Stimulated activated CD4-positive, alpha-beta T cell treated with anti-CD3 and anti-CD28 coated beads, Interleukin-12 subunit alpha, Interleukin-12 subunit beta, amount 100 ng/mL, for 4 hours (primary cell): ENCODE measurements around the gene STRBP.

Source experiments
- DNase-seq: peaks from one replicate; pipeline ENCODE4 v3.0.0-alpha.2; 2020

The STRBP gene

GRCh38 chr9:123091459-123091858, 176.9 kb downstream of the STRBP start:
- DNase-seq = no peak

- DNase-seq = no peak
These were observed 177.4 kb downstream of the STRBP start for GRCh38 chr9:123090956-123091355.

- DNase-seq = no peak
These were observed 178.0 kb downstream of the STRBP start for GRCh38 chr9:123090198-123090896.

GRCh38 chr9:123089790-123090189, 178.6 kb downstream of the STRBP start:
- no peak for DNase-seq

- no peak for DNase-seq
These were observed 179.3 kb downstream of the STRBP start for GRCh38 chr9:123089040-123089439.

- DNase-seq = no peak
These were observed 181.0 kb downstream of the STRBP start for GRCh38 chr9:123087359-123087888.

GRCh38 chr9:123085916-123086315, 182.5 kb downstream of the STRBP start:
- DNase-seq = no peak

GRCh38 chr9:123084256-123084655, 184.1 kb downstream of the STRBP start:
- DNase-seq = no peak

- no peak for DNase-seq
These were observed 184.7 kb downstream of the STRBP start for GRCh38 chr9:123083680-123084079.

GRCh38 chr9:123081824-123082223, 186.6 kb downstream of the STRBP start:
- no peak for DNase-seq

GRCh38 chr9:123080444-123080843, 187.9 kb downstream of the STRBP start:
- no peak for DNase-seq

- no peak for DNase-seq
These were observed 193.8 kb downstream of the STRBP start for GRCh38 chr9:123074628-123075027.

GRCh38 chr9:123073991-123074422, 194.4 kb downstream of the STRBP start:
- DNase-seq = no peak

- no peak for DNase-seq
These were observed 194.9 kb downstream of the STRBP start for GRCh38 chr9:123073441-123073840.

- no peak for DNase-seq
These were observed 195.9 kb downstream of the STRBP start for GRCh38 chr9:123072407-123072995.
